ENCODE results near the gene POR. TPM values are rescaled to one million over a fixed set of nuclear protein-coding genes. Genes with fewer than 3 reads are reported as not detected.

POR gene
- total RNA-seq, 2 experiments from 2014 or later, result 22.8 to 25.2 TPM

DNA sequence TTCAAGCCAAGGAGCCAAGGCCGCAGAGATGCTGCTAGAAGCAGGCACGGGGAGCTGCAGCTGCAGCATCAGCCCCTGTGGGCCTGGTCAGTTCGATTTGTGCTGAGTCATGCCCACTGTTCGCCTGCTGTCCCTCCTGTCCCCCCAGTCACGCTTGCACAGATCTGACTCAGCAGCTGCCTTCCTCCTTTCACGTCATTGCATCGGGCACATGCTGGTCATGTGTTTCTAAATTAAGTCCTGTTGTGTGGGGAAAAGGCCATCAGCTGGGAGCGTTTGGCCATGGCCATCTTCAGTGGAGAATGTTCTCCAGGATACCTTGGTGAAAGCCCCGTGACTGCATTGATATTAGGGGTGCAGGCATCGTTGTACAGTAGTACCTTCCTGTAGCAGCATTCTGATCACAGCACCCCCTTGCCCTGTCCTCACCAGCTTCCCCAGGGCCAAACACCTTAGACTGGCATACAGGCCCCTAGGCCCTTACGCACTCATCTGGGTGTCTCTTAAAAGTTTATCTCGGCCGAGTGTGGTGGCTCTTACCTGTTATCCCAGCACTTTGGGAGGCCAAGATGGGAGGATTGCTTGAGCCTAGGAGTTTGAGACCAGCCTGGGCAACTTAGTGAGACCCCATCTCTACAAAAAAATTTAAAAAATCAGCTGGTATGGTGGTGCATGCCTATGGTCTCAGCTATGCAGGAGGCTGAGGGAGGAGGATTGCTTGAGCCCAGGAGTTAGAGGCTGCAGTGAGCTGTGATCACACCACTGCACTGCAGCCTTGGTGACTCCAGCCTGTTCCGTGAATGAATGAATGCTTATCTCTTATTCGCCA lies 23.2 kb downstream of the POR start:
- DNase-seq, result no peak
- POLR2A ChIA-PET, result interaction anchor here (1.2 kb wide), 1 partner anchor 52 kb away, joined by 3 read pairs; no protein-coding TSS in a partner anchor
- H3K27me3 Mint-ChIP-seq, result no peaks in the 10 kb centered on the region
- no peak overlapping the region for H3K27ac Mint-ChIP-seq
- no peaks in the 10 kb centered on the region for H3K9me3 Mint-ChIP-seq
- H3K4me1 Mint-ChIP-seq (ENCODE audit: low read depth), result no peaks in the 10 kb centered on the region
- CTCF ChIA-PET, result interaction anchor here (1.1 kb wide), 1 partner anchor 82 kb away, joined by 4 read pairs; no protein-coding TSS in a partner anchor
- TF ChIP-seq CTCF (IDR thresholded peaks at IDR 0.05), result no peak
- no peak overlapping the region for H3K4me3 Mint-ChIP-seq
- no peak for ATAC-seq
- intact Hi-C loops (cut with micrococcal nuclease), result no loop called here
- H3K36me3 Mint-ChIP-seq (ENCODE audit: low read depth), result peaks cover 3% of the 10 kb centered on the region

GRCh38 chr7:75938921-75939320 lies 24.0 kb downstream of the POR start:
- POLR2A ChIA-PET, result interaction anchor here (1.2 to 1.4 kb wide), 2 partner anchors 9 to 53 kb away, joined by 3 read pairs; no protein-coding TSS in a partner anchor
- no peak for DNase-seq
- Mint-ChIP-seq H3K27ac (no peak overlapping the region), H3K9me3 (no peaks in the 10 kb centered on the region), H3K4me3 (no peak overlapping the region), H3K27me3 (no peaks in the 10 kb centered on the region), H3K36me3 (ENCODE audit: low read depth) (peaks cover 3% of the 10 kb centered on the region), H3K4me1 (ENCODE audit: low read depth) (no peaks in the 10 kb centered on the region)
- intact Hi-C loops (cut with micrococcal nuclease), result no loop called here
- no peak for TF ChIP-seq CTCF (IDR thresholded peaks at IDR 0.05)
- CTCF ChIA-PET, result interaction anchor here (1.1 kb wide), 1 partner anchor 81 kb away, joined by 4 read pairs; no protein-coding TSS in a partner anchor
- ATAC-seq, result no peak

DNA sequence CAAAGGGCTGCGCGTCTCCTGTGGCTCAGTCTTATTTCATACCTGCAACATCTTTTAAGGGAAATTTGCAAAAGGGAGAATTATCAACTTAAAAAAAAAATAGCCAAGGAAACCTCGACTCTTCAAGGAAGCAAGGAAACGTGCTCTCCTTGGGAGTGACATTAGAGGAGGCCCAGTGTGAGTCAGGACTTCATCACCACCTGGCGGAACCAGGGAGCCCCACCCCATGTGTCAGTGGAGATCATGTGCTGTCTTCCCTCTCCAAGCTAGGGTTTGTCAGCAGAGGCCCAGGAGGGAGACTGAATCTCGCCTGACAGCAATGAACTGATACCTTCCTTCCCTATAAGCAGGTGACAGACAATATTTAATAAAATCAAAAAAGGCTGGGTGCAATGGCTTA lies 28.9 kb downstream of the POR start:
- H3K9me3 Mint-ChIP-seq, result no peaks in the 10 kb centered on the region

GRCh38 chr7:75944507-75944906 lies 29.6 kb downstream of the POR start:
- no peak overlapping the region for H3K4me3 Mint-ChIP-seq
- peaks cover 12% of the 10 kb centered on the region for H3K4me1 Mint-ChIP-seq (ENCODE audit: low read depth)
- ATAC-seq, result no peak
- DNase-seq, result no peak
- TF ChIP-seq CTCF (IDR thresholded peaks at IDR 0.05), result no peak
- CTCF ChIA-PET, result no interaction called here
- H3K9me3 Mint-ChIP-seq, result no peaks in the 10 kb centered on the region
- no peaks in the 10 kb centered on the region for H3K27me3 Mint-ChIP-seq
- no peak overlapping the region for H3K27ac Mint-ChIP-seq
- intact Hi-C loops (cut with micrococcal nuclease), result no loop called here
- POLR2A ChIA-PET, result no interaction called here
- H3K36me3 Mint-ChIP-seq (ENCODE audit: low read depth), result no peaks in the 10 kb centered on the region

More for the DNA sequence above, 28.9 kb downstream of the POR start:
- Mint-ChIP-seq H3K36me3 (ENCODE audit: low read depth) (no peaks in the 10 kb centered on the region), H3K27ac (no peak overlapping the region), H3K27me3 (no peaks in the 10 kb centered on the region), H3K4me3 (no peak overlapping the region), H3K4me1 (ENCODE audit: low read depth) (peaks cover 12% of the 10 kb centered on the region)
- ChIA-PET CTCF (no interaction called here), POLR2A (no interaction called here)
- ATAC-seq (no peak), DNase-seq (no peak)
- no peak for TF ChIP-seq CTCF (IDR thresholded peaks at IDR 0.05)
- intact Hi-C loops (cut with micrococcal nuclease), result no loop called here

Measured in activated CD8-positive, alpha-beta T cell treated with anti-CD3 and anti-CD28 coated beads for 36 hours (primary cell).